Subcutaneous abdominal adipose tissue (tissue), 5 donors: ENCODE data around the gene CPB2.

ENCODE experiments used
- H3K27ac ChIP-seq: one replicate; pipeline ENCODE4 v1.7.0; 2013; ENCODE audit warnings: low read depth, mild to moderate bottlenecking, inconsistent platforms, low read length, moderate library complexity
- H3K27me3 ChIP-seq, 5 donors: one replicate each; pipeline ENCODE4 v1.7.0; 2013; ENCODE audit warnings: low read length in 5 of 5, inconsistent platforms in 1 of 5; ENCODE audit not compliant: control insufficient read depth in 5 of 5, insufficient read depth in 4 of 5
- H3K36me3 ChIP-seq, 5 donors: one replicate each; pipeline ENCODE4 v1.7.0; 2013; ENCODE audit warnings: low read length in 5 of 5; ENCODE audit not compliant: control insufficient read depth in 5 of 5, insufficient read depth in 5 of 5
- H3K4me1 ChIP-seq, 5 donors: one replicate each; pipeline ENCODE4 v1.7.0; 2013; ENCODE audit warnings: low read length in 5 of 5, mild to moderate bottlenecking in 3 of 5, moderate library complexity in 1 of 5; ENCODE audit not compliant: control insufficient read depth in 5 of 5, insufficient read depth in 5 of 5
- H3K4me3 ChIP-seq, 5 donors: one replicate each; pipeline ENCODE4 v1.7.0; 2013; ENCODE audit warnings: low read length in 5 of 5, low read depth in 1 of 5
- H3K9ac ChIP-seq, 5 donors: one replicate each; pipeline ENCODE4 v1.7.0; 2013; ENCODE audit warnings: low read length in 5 of 5, mild to moderate bottlenecking in 4 of 5, moderate library complexity in 3 of 5
- H3K9me3 ChIP-seq, 5 donors: one replicate each; pipeline ENCODE4 v1.7.0; 2013; ENCODE audit warnings: low read length in 5 of 5; ENCODE audit not compliant: control insufficient read depth in 5 of 5
- donor health status: healthy.
- donor health status: healthy.
- donor health status: healthy.
- donor health status: healthy.
- donor health status: healthy.

CPB2 gene

GRCh38 chr13:46100191-46100815 lies 4.5 kb downstream of the CPB2 start:
- no peak overlapping the region for H3K27ac ChIP-seq
- H3K27me3 ChIP-seq = no peaks in the 10 kb centered on the region
- no peak overlapping the region for H3K9ac ChIP-seq
- H3K36me3 ChIP-seq = no peaks in the 10 kb centered on the region
- H3K4me3 ChIP-seq = no peak overlapping the region
- peaks cover 0 to 10% (median 0%) of the 10 kb centered on the region in 5 donors for H3K4me1 ChIP-seq
- no peaks in the 10 kb centered on the region for H3K9me3 ChIP-seq

- Histone ChIP-seq H3K4me1 (peaks cover 0 to 10% (median 0%) of the 10 kb centered on the region in 5 donors), H3K4me3 (no peak overlapping the region), H3K9me3 (no peaks in the 10 kb centered on the region), H3K36me3 (no peaks in the 10 kb centered on the region), H3K27me3 (no peaks in the 10 kb centered on the region), H3K9ac (no peak overlapping the region), H3K27ac (no peak overlapping the region)
Measured at GRCh38 chr13:46097663-46098062, 7.2 kb downstream of the CPB2 start.

DNA sequence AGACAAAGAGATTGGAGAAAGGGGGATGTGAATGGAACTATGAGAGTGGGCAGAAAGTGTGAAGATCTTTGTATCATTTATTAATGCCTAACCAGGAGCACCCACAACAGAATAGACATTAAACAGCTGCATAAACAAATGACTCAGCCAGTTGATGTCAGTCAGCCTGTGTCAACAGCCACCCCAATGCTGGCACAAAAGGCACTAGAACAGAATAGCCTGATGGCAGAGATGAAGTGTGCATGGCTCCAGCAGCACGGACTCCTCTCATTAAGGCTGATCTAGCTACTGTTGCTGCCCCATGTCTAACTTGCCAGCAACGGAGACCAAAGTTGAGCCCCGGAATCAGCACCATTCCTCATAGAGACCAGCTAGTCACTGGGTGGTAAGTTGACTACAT lies 7.8 kb downstream of the CPB2 start:
- no peaks in the 10 kb centered on the region for H3K9me3 ChIP-seq
- no peak overlapping the region for H3K9ac ChIP-seq
- H3K27me3 ChIP-seq = no peaks in the 10 kb centered on the region
- no peaks in the 10 kb centered on the region for H3K36me3 ChIP-seq
- no peak overlapping the region for H3K4me3 ChIP-seq
- H3K4me1 ChIP-seq = peaks cover 0 to 10% (median 0%) of the 10 kb centered on the region in 5 donors
- H3K27ac ChIP-seq = no peak overlapping the region

DNA sequence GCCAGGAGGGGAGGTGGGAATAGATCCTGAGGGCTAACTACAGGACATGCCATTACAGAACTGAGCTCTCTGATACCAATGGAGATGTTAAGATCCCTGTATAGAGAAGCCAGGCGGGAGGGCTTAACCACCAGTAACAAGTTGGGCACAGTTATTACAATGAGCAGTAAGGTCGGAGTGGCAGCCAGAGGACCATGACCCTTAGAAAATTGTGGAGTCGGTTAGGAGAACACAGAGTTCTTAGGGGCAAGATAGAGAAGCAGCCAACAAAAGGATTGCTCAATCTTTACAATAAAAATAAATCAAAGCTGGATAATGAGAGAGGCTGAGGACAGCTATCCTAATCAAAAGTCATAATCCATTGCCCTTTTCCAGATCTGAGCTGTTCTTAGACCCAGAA lies 10.4 kb downstream of the CPB2 start:
- Histone ChIP-seq H3K4me3 (no peak overlapping the region), H3K27ac (no peak overlapping the region), H3K27me3 (no peaks in the 10 kb centered on the region), H3K9ac (no peak overlapping the region), H3K4me1 (no peaks in the 10 kb centered on the region), H3K9me3 (no peaks in the 10 kb centered on the region), H3K36me3 (no peaks in the 10 kb centered on the region)

DNA sequence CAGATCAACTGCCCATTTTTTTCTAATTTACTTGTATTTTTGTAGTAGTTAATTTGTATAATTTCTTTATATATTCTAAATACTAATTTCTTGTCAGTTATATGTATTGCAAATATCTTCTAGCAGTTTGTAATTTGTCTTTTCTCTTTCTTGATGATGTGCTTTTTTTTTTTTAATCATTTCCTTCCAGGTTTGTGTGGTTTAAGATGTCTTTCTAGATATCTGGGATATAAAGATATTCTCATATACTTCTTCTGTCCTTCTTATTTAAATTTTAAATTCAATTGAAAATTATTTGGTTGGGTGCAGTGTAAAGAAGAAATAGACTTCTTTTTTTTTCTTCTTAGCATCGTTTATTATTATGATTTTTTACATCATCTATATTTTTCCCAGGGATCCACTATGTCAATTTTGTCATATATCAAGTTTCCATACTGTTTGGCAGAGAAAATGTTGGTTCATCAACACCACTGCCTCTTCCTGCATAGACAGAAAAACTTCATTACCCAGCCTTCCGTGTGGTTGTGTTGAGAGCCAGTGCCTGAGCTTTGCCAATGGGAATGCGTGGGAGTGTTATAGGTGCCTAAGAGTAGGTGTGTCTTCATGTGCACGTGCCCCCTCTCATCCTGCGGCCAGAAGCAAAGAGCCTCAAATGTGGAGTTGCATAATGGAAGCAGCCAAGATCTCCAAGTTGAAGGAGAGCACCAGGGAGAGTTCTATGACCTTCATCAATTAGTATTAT lies 15.8 kb downstream of the CPB2 start:
- Histone ChIP-seq H3K27ac (no peak overlapping the region), H3K36me3 (no peaks in the 10 kb centered on the region), H3K4me1 (no peaks in the 10 kb centered on the region), H3K4me3 (no peak overlapping the region), H3K9me3 (no peaks in the 10 kb centered on the region), H3K27me3 (peaks cover 0 to 3% (median 0%) of the 10 kb centered on the region in 5 donors), H3K9ac (no peak overlapping the region)

DNA sequence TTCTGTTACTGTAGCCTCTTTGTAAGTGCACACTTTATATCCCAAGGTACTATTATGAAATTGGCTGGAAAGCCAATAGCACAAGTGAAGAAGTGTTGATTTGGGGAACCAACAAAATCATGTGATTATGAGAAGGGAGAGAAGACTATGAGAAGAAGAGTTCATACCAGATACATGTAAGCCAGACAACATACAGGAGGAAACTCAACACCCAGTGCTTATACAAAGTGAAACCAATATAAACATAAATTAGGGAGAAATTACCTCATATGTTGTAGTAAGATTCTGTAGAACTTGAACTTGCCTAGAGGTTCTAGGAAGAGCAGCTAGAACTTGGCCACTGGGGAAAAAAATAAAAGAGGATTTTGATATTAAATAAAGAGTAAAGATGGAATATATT lies 17.4 kb downstream of the CPB2 start:
- no peaks in the 10 kb centered on the region for H3K4me1 ChIP-seq
- peaks cover 0 to 3% (median 0%) of the 10 kb centered on the region in 5 donors for H3K27me3 ChIP-seq
- no peak overlapping the region for H3K4me3 ChIP-seq
- H3K36me3 ChIP-seq = no peaks in the 10 kb centered on the region
- H3K9me3 ChIP-seq = no peaks in the 10 kb centered on the region
- no peak overlapping the region for H3K27ac ChIP-seq
- H3K9ac ChIP-seq = no peak overlapping the region

GRCh38 chr13:46086985-46087384 lies 17.8 kb downstream of the CPB2 start:
- no peaks in the 10 kb centered on the region for H3K9me3 ChIP-seq
- H3K4me1 ChIP-seq = no peaks in the 10 kb centered on the region
- no peak overlapping the region for H3K9ac ChIP-seq
- no peak overlapping the region for H3K27ac ChIP-seq
- H3K27me3 ChIP-seq = peaks cover 0 to 3% (median 0%) of the 10 kb centered on the region in 5 donors
- H3K4me3 ChIP-seq = no peak overlapping the region
- no peaks in the 10 kb centered on the region for H3K36me3 ChIP-seq

- Histone ChIP-seq H3K9me3 (no peaks in the 10 kb centered on the region), H3K4me1 (no peaks in the 10 kb centered on the region), H3K36me3 (no peaks in the 10 kb centered on the region), H3K4me3 (no peak overlapping the region), H3K27ac (no peak overlapping the region), H3K9ac (no peak overlapping the region), H3K27me3 (peaks cover 0 to 3% (median 0%) of the 10 kb centered on the region in 5 donors)
Measured at GRCh38 chr13:46086421-46086922, 18.4 kb downstream of the CPB2 start.

DNA sequence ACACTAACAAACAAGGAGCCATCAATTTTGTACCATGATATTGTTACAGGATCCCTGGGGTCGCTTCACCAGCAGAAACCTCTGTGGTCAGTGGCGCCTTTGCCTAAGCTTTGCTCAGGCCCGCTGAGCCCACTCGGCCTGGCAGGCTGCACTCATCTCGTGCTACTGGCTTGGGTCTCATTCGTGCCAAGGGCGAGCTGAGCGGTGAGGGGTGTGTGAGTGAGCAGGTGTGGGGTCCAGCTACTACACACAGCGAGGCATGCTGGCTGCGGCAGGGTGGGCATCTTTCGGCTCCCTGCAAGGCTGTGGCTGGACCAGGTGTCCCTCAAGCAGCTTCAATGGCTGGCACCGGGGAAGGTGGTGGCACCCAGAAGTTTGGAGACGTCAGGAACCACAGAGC lies 19.1 kb downstream of the CPB2 start:
- H3K36me3 ChIP-seq = no peaks in the 10 kb centered on the region
- H3K4me3 ChIP-seq = no peak overlapping the region
- no peak overlapping the region for H3K27ac ChIP-seq
- no peaks in the 10 kb centered on the region for H3K4me1 ChIP-seq
- no peak overlapping the region for H3K9ac ChIP-seq
- H3K9me3 ChIP-seq = no peaks in the 10 kb centered on the region
- peaks cover 0 to 3% (median 0%) of the 10 kb centered on the region in 5 donors for H3K27me3 ChIP-seq

GRCh38 chr13:46082324-46082723 lies 22.5 kb downstream of the CPB2 start:
- peaks cover 0 to 3% (median 0%) of the 10 kb centered on the region in 5 donors for H3K27me3 ChIP-seq
- H3K4me1 ChIP-seq = no peaks in the 10 kb centered on the region
- H3K27ac ChIP-seq = no peak overlapping the region
- no peak overlapping the region for H3K4me3 ChIP-seq
- H3K9ac ChIP-seq = no peak overlapping the region
- H3K36me3 ChIP-seq = no peaks in the 10 kb centered on the region
- no peaks in the 10 kb centered on the region for H3K9me3 ChIP-seq
